NOMO-1 (cell line): ENCODE measurements around the gene MCAM.

Experiments used
- DNase-seq, 2 experiments: peaks; one replicate each; lab custom pipeline; 2025; ENCODE audit not compliant: unreplicated experiment in 2 of 2; lab: John Stamatoyannopoulos, UW

MCAM gene

GRCh38 chr11:119267645-119268044 is 49.3 kb downstream of the MCAM start:
- no peak for DNase-seq

- no peak for DNase-seq
These were observed 50.2 kb downstream of the MCAM start for GRCh38 chr11:119266517-119267255.

- no peak for DNase-seq
These were observed 50.9 kb downstream of the MCAM start for GRCh38 chr11:119266063-119266462.

- no peak for DNase-seq
These were observed 53.5 kb downstream of the MCAM start for GRCh38 chr11:119263352-119263940.

- DNase-seq: peak in 1 of 2 experiments; percentile 57
These were observed 54.1 kb downstream of the MCAM start for GRCh38 chr11:119262668-119263351.

GRCh38 chr11:119258983-119259382 is 57.9 kb downstream of the MCAM start:
- peak; percentile 25 to 26 for DNase-seq
